RWPE2 (cell line): ENCODE measurements around the gene MAPT.

Source experiments
- ATAC-seq: fragments of 200-7000 bp; cut with Tn5 transposase; 3 replicates; pipeline ENCODE4 v1.9.1; 2021; ENCODE audit warnings: low read depth
- DNase-seq: peaks from one replicate; pipeline ENCODE4 v3.0.0-alpha.2; 2020; ENCODE audit warnings: low spot score
- H3K27ac ChIP-seq: fragments of 450-650 bp; 2 replicates; pipeline ENCODE4 v1.5.1; 2017; ENCODE audit warnings: mild to moderate bottlenecking; ENCODE audit not compliant: poor library complexity, severe bottlenecking
- H3K27me3 ChIP-seq: fragments of 250-450 bp; sonication (Bioruptor Pico); 2 replicates; pipeline ENCODE4 v1.5.1; 2021; ENCODE audit warnings: mild to moderate bottlenecking, moderate library complexity; ENCODE audit not compliant: insufficient read depth, poor library complexity, severe bottlenecking
- H3K36me3 ChIP-seq: fragments of 250-450 bp; sonication (Bioruptor Pico); 2 replicates; pipeline ENCODE4 v1.5.1; 2020; ENCODE audit warnings: low read depth, mild to moderate bottlenecking, moderate library complexity
- H3K4me1 ChIP-seq: fragments of 250-450 bp; sonication (Bioruptor Pico); 2 replicates; pipeline ENCODE4 v1.5.1; 2021; ENCODE audit warnings: mild to moderate bottlenecking, moderate library complexity; ENCODE audit not compliant: insufficient read depth, poor library complexity, severe bottlenecking
- H3K4me3 ChIP-seq: fragments of 250-450 bp; sonication (Bioruptor Pico); 2 replicates; pipeline ENCODE4 v1.5.1; 2021; ENCODE audit warnings: mild to moderate bottlenecking, moderate library complexity; ENCODE audit not compliant: severe bottlenecking
- H3K9me3 ChIP-seq: fragments of 250-450 bp; sonication (Bioruptor Pico); 2 replicates; pipeline ENCODE4 v1.5.1; 2021; ENCODE audit warnings: mild to moderate bottlenecking, moderate library complexity; ENCODE audit not compliant: severe bottlenecking
- TF ChIP-seq, protein P1 (sequence below): fragments of 450-650 bp; IDR thresholded peaks from one replicate; pipeline ENCODE4 v1.5.1; 2017; ENCODE audit warnings: mild to moderate bottlenecking, moderate library complexity; ENCODE audit not compliant: poor library complexity, severe bottlenecking

Gene MAPT

DNA sequence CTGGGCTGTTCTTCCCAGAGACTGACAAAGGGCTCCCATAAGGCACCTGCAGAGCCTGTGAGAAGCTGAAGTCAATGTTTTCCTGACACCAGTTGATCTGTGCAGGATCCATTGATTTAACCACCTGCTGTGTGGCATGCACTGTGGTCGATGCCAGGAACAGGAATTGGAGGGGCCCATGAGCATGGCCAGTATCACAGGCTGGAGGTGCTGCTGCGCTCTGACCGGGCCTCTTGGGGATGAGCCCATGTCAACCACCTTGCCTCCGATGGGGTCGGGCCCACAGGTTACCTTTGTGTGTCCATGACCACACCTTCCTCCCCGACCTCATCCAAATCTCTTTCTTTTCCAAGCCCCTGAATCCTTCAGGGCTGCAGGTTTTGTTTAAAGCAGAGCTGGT, 86.5 kb downstream of the MAPT start:
- Histone ChIP-seq H3K36me3 (no peaks in the 10 kb centered on the region), H3K27me3 (no peaks in the 10 kb centered on the region), H3K4me1 (no peaks in the 10 kb centered on the region), H3K27ac (no peak overlapping the region), H3K4me3 (no peak overlapping the region), H3K9me3 (no peaks in the 10 kb centered on the region)
- TF ChIP-seq, protein P1, sequence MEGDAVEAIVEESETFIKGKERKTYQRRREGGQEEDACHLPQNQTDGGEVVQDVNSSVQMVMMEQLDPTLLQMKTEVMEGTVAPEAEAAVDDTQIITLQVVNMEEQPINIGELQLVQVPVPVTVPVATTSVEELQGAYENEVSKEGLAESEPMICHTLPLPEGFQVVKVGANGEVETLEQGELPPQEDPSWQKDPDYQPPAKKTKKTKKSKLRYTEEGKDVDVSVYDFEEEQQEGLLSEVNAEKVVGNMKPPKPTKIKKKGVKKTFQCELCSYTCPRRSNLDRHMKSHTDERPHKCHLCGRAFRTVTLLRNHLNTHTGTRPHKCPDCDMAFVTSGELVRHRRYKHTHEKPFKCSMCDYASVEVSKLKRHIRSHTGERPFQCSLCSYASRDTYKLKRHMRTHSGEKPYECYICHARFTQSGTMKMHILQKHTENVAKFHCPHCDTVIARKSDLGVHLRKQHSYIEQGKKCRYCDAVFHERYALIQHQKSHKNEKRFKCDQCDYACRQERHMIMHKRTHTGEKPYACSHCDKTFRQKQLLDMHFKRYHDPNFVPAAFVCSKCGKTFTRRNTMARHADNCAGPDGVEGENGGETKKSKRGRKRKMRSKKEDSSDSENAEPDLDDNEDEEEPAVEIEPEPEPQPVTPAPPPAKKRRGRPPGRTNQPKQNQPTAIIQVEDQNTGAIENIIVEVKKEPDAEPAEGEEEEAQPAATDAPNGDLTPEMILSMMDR: no peak
- DNase-seq: no peak
- no peak for ATAC-seq

DNA sequence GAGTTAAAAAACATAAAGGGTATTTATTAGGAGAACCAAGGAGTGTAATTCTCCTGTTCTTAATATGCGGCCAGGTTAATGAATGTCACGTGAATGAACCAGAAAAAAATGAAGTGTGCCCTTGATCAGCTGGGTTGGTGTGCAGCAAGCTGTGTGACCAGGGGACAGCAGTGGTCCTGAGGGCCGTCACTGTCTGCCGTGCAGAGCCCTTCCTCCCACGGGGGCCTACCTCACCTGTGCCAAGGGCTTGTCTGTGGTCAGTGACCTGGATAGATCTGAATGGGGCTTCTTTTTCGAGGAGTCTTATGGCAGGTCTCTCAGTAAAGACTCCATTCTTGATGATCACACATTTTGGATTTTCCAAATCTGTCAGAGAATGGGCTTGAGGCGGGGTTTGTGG, 87.0 kb downstream of the MAPT start:
- ATAC-seq: no peak
- no peaks in the 10 kb centered on the region for H3K27me3 ChIP-seq
- H3K9me3 ChIP-seq: no peaks in the 10 kb centered on the region
- no peaks in the 10 kb centered on the region for H3K36me3 ChIP-seq
- TF ChIP-seq, protein P1: no peak
- H3K27ac ChIP-seq: no peak overlapping the region
- no peak overlapping the region for H3K4me3 ChIP-seq
- no peaks in the 10 kb centered on the region for H3K4me1 ChIP-seq
- DNase-seq: no peak

DNA sequence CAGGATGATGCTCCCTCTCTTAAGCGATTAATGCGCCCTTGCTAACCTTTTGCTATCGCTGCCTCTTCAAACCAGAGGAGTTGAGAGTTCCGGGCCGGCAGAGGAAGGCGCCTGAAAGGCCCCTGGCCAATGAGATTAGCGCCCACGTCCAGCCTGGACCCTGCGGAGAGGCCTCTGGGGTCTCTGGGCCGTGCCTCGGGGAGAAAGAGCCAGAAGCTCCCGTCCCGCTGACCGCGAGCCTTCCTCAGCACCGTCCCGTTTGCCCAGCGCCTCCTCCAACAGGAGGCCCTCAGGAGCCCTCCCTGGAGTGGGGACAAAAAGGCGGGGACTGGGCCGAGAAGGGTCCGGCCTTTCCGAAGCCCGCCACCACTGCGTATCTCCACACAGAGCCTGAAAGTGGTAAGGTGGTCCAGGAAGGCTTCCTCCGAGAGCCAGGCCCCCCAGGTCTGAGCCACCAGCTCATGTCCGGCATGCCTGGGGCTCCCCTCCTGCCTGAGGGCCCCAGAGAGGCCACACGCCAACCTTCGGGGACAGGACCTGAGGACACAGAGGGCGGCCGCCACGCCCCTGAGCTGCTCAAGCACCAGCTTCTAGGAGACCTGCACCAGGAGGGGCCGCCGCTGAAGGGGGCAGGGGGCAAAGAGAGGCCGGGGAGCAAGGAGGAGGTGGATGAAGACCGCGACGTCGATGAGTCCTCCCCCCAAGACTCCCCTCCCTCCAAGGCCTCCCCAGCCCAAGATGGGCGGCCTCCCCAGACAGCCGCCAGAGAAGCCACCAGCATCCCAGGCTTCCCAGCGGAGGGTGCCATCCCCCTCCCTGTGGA, 88.6 kb downstream of the MAPT start:
- H3K9me3 ChIP-seq: no peaks in the 10 kb centered on the region
- DNase-seq: no peak

DNA sequence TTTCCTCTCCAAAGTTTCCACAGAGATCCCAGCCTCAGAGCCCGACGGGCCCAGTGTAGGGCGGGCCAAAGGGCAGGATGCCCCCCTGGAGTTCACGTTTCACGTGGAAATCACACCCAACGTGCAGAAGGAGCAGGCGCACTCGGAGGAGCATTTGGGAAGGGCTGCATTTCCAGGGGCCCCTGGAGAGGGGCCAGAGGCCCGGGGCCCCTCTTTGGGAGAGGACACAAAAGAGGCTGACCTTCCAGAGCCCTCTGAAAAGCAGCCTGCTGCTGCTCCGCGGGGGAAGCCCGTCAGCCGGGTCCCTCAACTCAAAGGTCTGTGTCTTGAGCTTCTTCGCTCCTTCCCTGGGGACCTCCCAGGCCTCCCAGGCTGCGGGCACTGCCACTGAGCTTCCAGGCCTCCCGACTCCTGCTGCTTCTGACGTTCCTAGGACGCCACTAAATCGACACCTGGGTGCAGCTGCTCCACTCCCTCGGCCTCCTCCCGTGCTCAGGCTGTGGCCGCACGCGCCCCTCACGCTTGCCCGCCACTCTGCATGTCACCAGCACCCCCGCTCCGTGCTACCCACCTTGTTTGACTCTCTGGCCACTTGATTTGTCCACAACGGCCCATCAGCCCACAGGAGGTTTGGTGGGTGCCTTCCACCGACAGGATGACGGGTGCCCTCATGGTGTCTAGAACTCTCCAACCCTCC, 89.4 kb downstream of the MAPT start:
- no peaks in the 10 kb centered on the region for H3K4me1 ChIP-seq
- ATAC-seq: no peak
- H3K4me3 ChIP-seq: no peak overlapping the region
- no peaks in the 10 kb centered on the region for H3K9me3 ChIP-seq
- DNase-seq: no peak
- no peak overlapping the region for H3K27ac ChIP-seq
- no peaks in the 10 kb centered on the region for H3K36me3 ChIP-seq
- H3K27me3 ChIP-seq: no peaks in the 10 kb centered on the region
- TF ChIP-seq, protein P1: no peak

More for the DNA sequence above, 88.6 kb downstream of the MAPT start:
- Histone ChIP-seq H3K4me3 (no peak overlapping the region), H3K27me3 (no peaks in the 10 kb centered on the region), H3K36me3 (no peaks in the 10 kb centered on the region), H3K27ac (no peak overlapping the region), H3K4me1 (no peaks in the 10 kb centered on the region)
- TF ChIP-seq, protein P1: no peak
- ATAC-seq: no peak

DNA sequence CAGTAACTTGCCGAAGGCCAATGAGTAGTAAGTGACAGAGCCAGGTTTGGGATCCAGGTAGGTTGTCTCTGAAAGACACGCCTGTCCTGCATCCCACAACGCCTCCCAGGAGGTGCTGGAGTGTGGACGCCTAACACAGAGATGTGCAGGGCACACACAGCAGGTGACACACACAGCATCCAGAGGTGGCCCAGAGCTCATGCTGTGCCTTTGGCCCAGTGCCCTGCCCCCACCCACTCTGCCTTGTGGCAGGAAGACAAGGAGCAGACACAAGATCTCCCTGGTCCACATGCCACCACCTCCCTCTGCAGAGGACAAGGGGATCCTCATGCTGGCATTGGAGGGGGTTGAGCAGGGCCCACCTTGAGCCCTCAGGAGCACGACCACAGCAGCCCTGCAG, 90.0 kb downstream of the MAPT start:
- no peak overlapping the region for H3K4me3 ChIP-seq
- no peaks in the 10 kb centered on the region for H3K9me3 ChIP-seq
- TF ChIP-seq, protein P1: no peak
- no peaks in the 10 kb centered on the region for H3K4me1 ChIP-seq
- no peak overlapping the region for H3K27ac ChIP-seq
- DNase-seq (no peak), ATAC-seq (no peak)
- no peaks in the 10 kb centered on the region for H3K36me3 ChIP-seq
- no peaks in the 10 kb centered on the region for H3K27me3 ChIP-seq
